ENCODE measurements around the gene EME1.

The EME1 gene

GRCh38 chr17:50328363-50329325 is 44.4 kb upstream of the EME1 start:
- Histone ChIP-seq H3F3A (ENCODE audit: control insufficient read depth, insufficient read depth) (no peaks in the 10 kb centered on the region), H4K20me1 (ENCODE audit: control insufficient read depth, insufficient read depth, low read depth, low read length) (no peaks in the 10 kb centered on the region), H3K27ac (ENCODE audit: low read depth, low read length) (no peak overlapping the region), H3K4me3 (ENCODE audit: low read length) (no peak overlapping the region), H3K4me1 (ENCODE audit: control insufficient read depth, low read length) (peaks cover 2% of the 10 kb centered on the region; the same call in 1 of the 2 replicates), H3K9me2 (replicated peaks; ENCODE audit: control insufficient read depth, low read length) (no peaks in the 10 kb centered on the region), H3K36me3 (ENCODE audit: control insufficient read depth, low read length) (no peaks in the 10 kb centered on the region), H3K27me3 (ENCODE audit: control insufficient read depth, low read length) (peaks cover 14% of the 10 kb centered on the region), H3K9me3 (ENCODE audit: control insufficient read depth, insufficient read depth, low read length) (no peaks in the 10 kb centered on the region), H3K4me2 (ENCODE audit: low read length) (no peak overlapping the region), H3K79me2 (ENCODE audit: control insufficient read depth, low read length) (no peaks in the 10 kb centered on the region)
- TF ChIP-seq EZH2phosphoT487 (IDR thresholded peaks at IDR 0.05; ENCODE audit: borderline replicate concordance, low read length): no peak
- TF ChIP-seq, protein P1, sequence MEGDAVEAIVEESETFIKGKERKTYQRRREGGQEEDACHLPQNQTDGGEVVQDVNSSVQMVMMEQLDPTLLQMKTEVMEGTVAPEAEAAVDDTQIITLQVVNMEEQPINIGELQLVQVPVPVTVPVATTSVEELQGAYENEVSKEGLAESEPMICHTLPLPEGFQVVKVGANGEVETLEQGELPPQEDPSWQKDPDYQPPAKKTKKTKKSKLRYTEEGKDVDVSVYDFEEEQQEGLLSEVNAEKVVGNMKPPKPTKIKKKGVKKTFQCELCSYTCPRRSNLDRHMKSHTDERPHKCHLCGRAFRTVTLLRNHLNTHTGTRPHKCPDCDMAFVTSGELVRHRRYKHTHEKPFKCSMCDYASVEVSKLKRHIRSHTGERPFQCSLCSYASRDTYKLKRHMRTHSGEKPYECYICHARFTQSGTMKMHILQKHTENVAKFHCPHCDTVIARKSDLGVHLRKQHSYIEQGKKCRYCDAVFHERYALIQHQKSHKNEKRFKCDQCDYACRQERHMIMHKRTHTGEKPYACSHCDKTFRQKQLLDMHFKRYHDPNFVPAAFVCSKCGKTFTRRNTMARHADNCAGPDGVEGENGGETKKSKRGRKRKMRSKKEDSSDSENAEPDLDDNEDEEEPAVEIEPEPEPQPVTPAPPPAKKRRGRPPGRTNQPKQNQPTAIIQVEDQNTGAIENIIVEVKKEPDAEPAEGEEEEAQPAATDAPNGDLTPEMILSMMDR (IDR thresholded peaks at IDR 0.05; ENCODE audit: low read depth, low read length, poor library complexity, severe bottlenecking): no peak

DNA sequence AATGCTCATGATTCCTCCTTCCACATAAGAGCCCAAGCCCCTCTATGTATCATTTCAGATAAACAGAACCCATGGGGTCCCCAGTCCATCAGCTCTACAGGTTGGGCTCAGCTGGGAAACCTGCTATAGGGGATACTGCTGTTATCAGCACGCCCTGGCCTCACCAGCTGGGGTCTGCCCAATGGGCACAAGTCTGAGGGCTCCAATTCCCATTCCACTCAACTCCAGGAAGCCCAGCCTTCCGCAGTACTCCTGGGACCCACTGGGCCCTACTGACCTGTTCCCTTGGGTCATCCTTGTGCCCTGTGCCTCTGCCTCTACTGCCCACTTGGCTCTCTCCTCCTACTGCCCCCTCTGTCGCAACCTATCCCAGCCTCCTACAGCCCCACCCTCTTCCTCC is 43.3 kb upstream of the EME1 start:
- H3K4me3 ChIP-seq (ENCODE audit: low read length): no peak overlapping the region
- no peaks in the 10 kb centered on the region for H4K20me1 ChIP-seq (ENCODE audit: control insufficient read depth, insufficient read depth, low read depth, low read length)
- TF ChIP-seq, protein P1 (IDR thresholded peaks at IDR 0.05; ENCODE audit: low read depth, low read length, poor library complexity, severe bottlenecking): no peak
- no peak for TF ChIP-seq EZH2phosphoT487 (IDR thresholded peaks at IDR 0.05; ENCODE audit: borderline replicate concordance, low read length)
- H3K36me3 ChIP-seq (ENCODE audit: control insufficient read depth, low read length): no peaks in the 10 kb centered on the region
- peaks cover 12% of the 10 kb centered on the region for H3K27me3 ChIP-seq (ENCODE audit: control insufficient read depth, low read length)
- no peaks in the 10 kb centered on the region for H3K79me2 ChIP-seq (ENCODE audit: control insufficient read depth, low read length)
- no peak overlapping the region for H3K27ac ChIP-seq (ENCODE audit: low read depth, low read length)
- peaks cover 2% of the 10 kb centered on the region; the same call in 1 of the 2 replicates for H3K4me1 ChIP-seq (ENCODE audit: control insufficient read depth, low read length)
- H3K9me3 ChIP-seq (ENCODE audit: control insufficient read depth, insufficient read depth, low read length): no peaks in the 10 kb centered on the region
- H3F3A ChIP-seq (ENCODE audit: control insufficient read depth, insufficient read depth): no peaks in the 10 kb centered on the region
- H3K4me2 ChIP-seq (ENCODE audit: low read length): no peak overlapping the region
- H3K9me2 ChIP-seq (replicated peaks; ENCODE audit: control insufficient read depth, low read length): no peaks in the 10 kb centered on the region

DNA sequence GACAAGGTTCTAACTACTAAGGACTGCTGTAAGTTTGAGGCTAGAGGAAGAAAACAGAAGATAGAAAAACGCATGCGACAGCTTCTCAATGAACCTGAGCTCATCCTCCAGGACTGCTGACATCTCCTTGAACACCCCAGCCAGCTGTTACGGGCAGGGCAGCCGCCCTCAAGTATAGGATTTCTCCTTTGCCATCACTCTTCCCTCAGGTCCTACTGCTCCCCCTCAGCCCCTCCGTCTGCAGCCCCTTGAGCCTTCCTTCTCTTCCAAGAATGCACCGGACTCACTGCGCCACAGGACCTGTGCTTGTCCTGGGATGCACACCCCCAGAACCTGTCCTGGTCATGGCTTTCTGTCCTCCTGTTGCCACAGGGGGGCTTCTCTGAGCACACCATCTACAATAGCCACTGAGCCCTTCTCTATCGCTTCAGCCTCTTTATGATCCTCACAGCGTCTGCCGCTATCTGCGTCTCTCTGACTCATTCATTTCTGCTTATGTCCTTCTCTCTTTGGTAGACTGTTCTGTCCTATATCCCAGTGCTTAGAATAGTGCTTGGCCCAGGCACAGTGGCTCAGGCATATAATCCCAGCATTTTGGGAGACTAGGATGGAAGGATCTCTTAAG is 42.8 kb upstream of the EME1 start:
- no peaks in the 10 kb centered on the region for H3K36me3 ChIP-seq (ENCODE audit: control insufficient read depth, low read length)
- no peak overlapping the region for H3K4me3 ChIP-seq (ENCODE audit: low read length)
- H3F3A ChIP-seq (ENCODE audit: control insufficient read depth, insufficient read depth): no peaks in the 10 kb centered on the region
- no peaks in the 10 kb centered on the region for H4K20me1 ChIP-seq (ENCODE audit: control insufficient read depth, insufficient read depth, low read depth, low read length)
- H3K27ac ChIP-seq (ENCODE audit: low read depth, low read length): no peak overlapping the region
- H3K4me2 ChIP-seq (ENCODE audit: low read length): no peak overlapping the region
- H3K4me1 ChIP-seq (ENCODE audit: control insufficient read depth, low read length): peaks cover 2% of the 10 kb centered on the region; the same call in 1 of the 2 replicates
- H3K9me2 ChIP-seq (replicated peaks; ENCODE audit: control insufficient read depth, low read length): no peaks in the 10 kb centered on the region
- H3K27me3 ChIP-seq (ENCODE audit: control insufficient read depth, low read length): peaks cover 14% of the 10 kb centered on the region
- TF ChIP-seq, protein P1 (IDR thresholded peaks at IDR 0.05; ENCODE audit: low read depth, low read length, poor library complexity, severe bottlenecking): no peak
- no peak for TF ChIP-seq EZH2phosphoT487 (IDR thresholded peaks at IDR 0.05; ENCODE audit: borderline replicate concordance, low read length)
- no peaks in the 10 kb centered on the region for H3K9me3 ChIP-seq (ENCODE audit: control insufficient read depth, insufficient read depth, low read length)
- H3K79me2 ChIP-seq (ENCODE audit: control insufficient read depth, low read length): no peaks in the 10 kb centered on the region
